Thoracic aorta (tissue), 2 donors: ENCODE results near the gene TPPP3. TPM values are rescaled to one million over a fixed set of nuclear protein-coding genes. Genes with fewer than 3 reads are reported as not detected.
A peak's percentile ranks its signal among the peaks of the same experiment; 100 is the strongest.

Experiments used
- ATAC-seq: fragments of 150-250 bp; one replicate; pipeline ENCODE4 v1.8.0; 2017; ENCODE audit warnings: low read depth; ENCODE audit not compliant: insufficient number of reproducible peaks, low FRiP score
- DNase-seq: peaks from one replicate; pipeline ENCODE4 v3.0.0-alpha.2; 2020; ENCODE audit warnings: low spot score
- H3K27ac ChIP-seq, 2 donors: fragments of 200-600 bp; sonication (generic); 1 replicate in 1 of 2; 2 replicates in 1 of 2; pipeline ENCODE4 v1.5.1; 2016; ENCODE audit warnings: mild to moderate bottlenecking in 2 of 2, moderate library complexity in 2 of 2
- H3K27me3 ChIP-seq: fragments of 200-600 bp; sonication (generic); replicated peaks from 2 replicates; pipeline ENCODE4 v1.6.0; 2016; ENCODE audit warnings: mild to moderate bottlenecking; ENCODE audit not compliant: insufficient read depth
- H3K36me3 ChIP-seq: fragments of 200-600 bp; sonication (generic); one replicate; pipeline ENCODE4 v1.5.1; 2016
- H3K4me1 ChIP-seq, 2 donors: fragments of 200-600 bp; sonication (generic); 1 replicate in 1 of 2; 2 replicates in 1 of 2; pipeline versions ENCODE4 v1.5.1 to v1.6.0; 2016; ENCODE audit warnings: low read depth in 2 of 2, mild to moderate bottlenecking in 1 of 2; ENCODE audit not compliant: control insufficient read depth in 1 of 2
- H3K4me3 ChIP-seq: fragments of 200-600 bp; sonication (generic); 2 replicates; pipeline ENCODE4 v1.5.1; 2016; ENCODE audit warnings: mild to moderate bottlenecking
- H3K9me3 ChIP-seq: fragments of 200-600 bp; sonication (generic); 2 replicates; pipeline ENCODE4 v1.5.1; 2016
- CTCF ChIP-seq: fragments of 200-600 bp; sonication (generic); IDR thresholded peaks from one replicate; pipeline ENCODE4 v1.5.1; 2019; ENCODE audit warnings: antibody characterized with exemption
- total RNA-seq, 2 donors: library from RNA; depleted of rRNA; stranded (reverse); fragments of >200 nt; gene quantifications; one replicate each; pipeline versions ENCODE4 v1.1.0 to v1.2.3, GENCODE V29; 2016

TPPP3 gene
- total RNA-seq, 2 donors from 2014 or later = 12.6 to 34.9 TPM

GRCh38 chr16:67400901-67401300 is 7.6 kb upstream of the TPPP3 start:
- no peak overlapping the region for H3K4me3 ChIP-seq
- ATAC-seq (no peak), DNase-seq (no peak)
- H3K4me1 ChIP-seq = peaks cover 0 to 10% of the 10 kb centered on the region in 2 donors
- H3K27ac ChIP-seq = no peak overlapping the region
- H3K9me3 ChIP-seq = no peaks in the 10 kb centered on the region
- no peaks in the 10 kb centered on the region for H3K27me3 ChIP-seq
- TF ChIP-seq CTCF = no peak
- H3K36me3 ChIP-seq = no peaks in the 10 kb centered on the region

DNA sequence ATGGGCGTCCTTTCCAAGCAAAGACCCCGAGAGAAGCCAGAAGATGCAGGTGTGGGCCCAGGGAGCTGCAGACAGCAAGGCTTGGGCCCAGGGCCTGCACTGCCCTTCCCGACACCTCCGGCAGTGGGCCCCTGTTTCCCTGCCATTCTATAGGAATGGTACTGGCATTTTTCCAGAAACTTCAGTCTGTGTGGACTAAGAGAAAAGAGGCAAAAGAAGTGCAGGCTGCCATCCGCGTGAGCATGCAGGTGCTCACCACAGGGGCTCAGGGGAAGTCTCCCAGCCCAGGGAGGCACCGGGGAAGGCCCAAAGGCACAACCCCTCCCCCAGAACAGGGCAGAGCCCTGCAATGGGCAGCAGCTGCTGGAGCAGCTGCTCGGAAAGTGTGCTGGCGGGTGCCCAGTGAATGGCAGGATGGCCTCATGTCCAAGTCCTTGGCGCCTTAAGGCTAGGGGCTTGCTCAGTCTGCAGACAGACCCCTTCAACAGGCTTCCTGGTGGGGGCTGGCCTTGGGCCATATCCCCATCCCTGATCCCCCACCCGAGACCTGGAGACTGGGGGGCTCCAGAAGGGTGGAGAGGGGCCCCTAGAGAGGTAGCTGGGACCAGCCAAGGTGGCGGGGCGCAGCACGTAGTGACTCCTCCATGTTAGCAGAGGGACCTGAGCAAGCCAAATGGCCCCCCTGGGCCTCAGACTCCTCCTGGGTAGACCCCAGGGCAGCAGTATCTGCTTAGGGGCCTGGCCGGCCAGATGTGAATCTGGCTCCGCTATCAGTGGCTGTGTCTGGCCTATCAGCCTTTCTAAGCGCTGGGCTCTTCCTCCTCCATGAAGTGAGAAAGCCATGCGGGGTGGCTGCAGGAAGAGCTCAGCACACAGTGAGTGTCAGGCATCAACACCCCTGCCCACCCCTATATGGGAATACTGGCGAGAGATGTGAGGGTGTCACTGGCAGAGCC is 6.7 kb upstream of the TPPP3 start:
- Histone ChIP-seq H3K4me3 (no peak overlapping the region), H3K27me3 (peaks cover under 1% of the 10 kb centered on the region), H3K4me1 (peaks cover 0 to 10% of the 10 kb centered on the region in 2 donors), H3K9me3 (no peaks in the 10 kb centered on the region), H3K27ac (no peak overlapping the region), H3K36me3 (no peaks in the 10 kb centered on the region)
- ATAC-seq = no peak
- no peak for TF ChIP-seq CTCF
- DNase-seq = no peak

DNA sequence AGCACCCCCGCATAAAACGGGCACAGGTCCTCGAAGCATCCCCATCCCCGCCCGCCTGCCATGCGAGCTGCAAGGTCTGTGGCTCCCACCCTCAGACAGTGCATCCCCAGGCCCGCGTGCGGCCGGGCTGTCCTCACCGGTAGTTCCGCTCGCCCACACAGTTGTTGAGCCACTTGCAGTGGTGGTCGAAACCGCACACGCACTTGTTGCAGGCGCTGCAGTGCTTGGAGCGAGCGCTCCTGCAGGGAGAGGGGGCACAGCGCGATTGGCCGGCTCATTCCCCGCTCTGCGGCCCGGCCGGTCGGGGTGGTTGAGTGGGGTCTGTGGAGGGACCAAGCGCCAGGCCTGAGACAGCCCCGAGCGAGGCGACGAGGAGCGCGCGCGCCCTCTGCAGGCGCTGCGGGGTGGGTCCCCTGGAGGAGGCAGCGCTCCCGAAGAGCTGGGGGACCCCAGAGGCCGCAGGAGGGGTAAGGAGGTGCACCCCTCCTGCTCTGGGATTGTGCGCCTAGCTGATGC is 6.0 kb upstream of the TPPP3 start:
- ATAC-seq (no peak), DNase-seq (no peak)
- Histone ChIP-seq H3K4me1 (peaks cover under 1 to 12% of the 10 kb centered on the region in 2 donors), H3K4me3 (no peak overlapping the region), H3K9me3 (no peaks in the 10 kb centered on the region), H3K27me3 (peaks cover 3% of the 10 kb centered on the region), H3K36me3 (no peaks in the 10 kb centered on the region), H3K27ac (no peak overlapping the region)
- peak; percentile 54 for TF ChIP-seq CTCF

- peaks cover 3% of the 10 kb centered on the region for H3K27me3 ChIP-seq
- H3K4me1 ChIP-seq = peaks cover 3 to 18% of the 10 kb centered on the region in 2 donors
- DNase-seq = no peak
- TF ChIP-seq CTCF = no peak
- no peaks in the 10 kb centered on the region for H3K9me3 ChIP-seq
- H3K36me3 ChIP-seq = no peaks in the 10 kb centered on the region
- no peak overlapping the region for H3K27ac ChIP-seq
- no peak overlapping the region for H3K4me3 ChIP-seq
- no peak for ATAC-seq
Observed at GRCh38 chr16:67398546-67399217, 5.4 kb upstream of the TPPP3 start.
